HG02852 (cell line): ENCODE results near the gene RNF214.
"Not testable (repeated sequence)": the region's sequence is repeated elsewhere in the genome, so short reads cannot be mapped to it uniquely, and the experiment has no call there.

Experiments used
- ATAC-seq: cut with Tn5 transposase; IDR thresholded peaks from one replicate; pipeline ENCODE4 v1.9.1; 2021; ENCODE audit warnings: mild to moderate bottlenecking, moderate library complexity; ENCODE audit not compliant: unreplicated experiment

Gene RNF214

DNA sequence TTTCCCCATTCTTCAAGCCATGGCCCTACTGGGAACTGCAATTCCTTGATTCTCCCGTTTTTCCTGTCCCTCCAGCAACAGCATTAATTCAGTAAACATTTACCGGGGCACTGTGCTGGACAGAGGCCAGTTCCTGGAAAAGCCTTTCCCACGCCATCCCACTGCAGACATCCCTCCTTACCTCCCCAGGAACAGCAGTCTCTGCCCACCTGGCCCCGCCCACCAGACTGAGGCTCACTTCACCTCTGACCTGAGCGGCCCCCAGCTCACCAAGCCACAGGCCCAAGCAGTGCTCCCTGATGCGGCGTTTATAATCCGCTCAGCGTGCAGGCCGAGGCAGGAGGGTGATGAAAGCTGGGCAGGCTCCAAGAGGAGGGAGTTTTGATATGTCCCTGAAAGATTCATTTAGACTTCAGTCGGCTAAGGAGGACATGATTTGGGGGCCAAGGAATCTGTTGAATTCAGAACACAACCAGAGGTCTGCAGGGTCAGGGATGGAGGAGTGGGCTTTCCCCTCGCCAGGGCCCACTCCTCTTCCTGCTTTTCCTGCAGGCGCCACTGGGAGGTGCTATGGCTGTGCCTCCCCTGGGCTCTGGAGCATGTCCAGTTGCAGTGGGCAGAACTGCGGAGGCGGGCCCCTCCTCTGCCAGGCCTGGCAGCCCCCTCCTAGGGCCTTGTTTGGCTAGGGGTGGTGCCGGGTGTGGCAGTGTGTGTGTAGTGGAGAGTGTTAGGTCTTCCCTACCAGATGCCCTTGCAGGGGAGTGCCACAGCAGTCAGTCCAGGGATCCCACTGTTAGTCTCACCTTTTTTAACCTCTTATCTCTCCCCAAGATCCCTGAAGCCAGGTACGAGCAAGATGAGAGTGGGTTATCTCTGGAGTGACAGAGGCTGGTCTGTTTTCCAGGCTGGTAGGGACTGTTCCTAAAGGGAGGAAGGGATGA, 34.7 kb upstream of the RNF214 start:
- no peak for ATAC-seq

DNA sequence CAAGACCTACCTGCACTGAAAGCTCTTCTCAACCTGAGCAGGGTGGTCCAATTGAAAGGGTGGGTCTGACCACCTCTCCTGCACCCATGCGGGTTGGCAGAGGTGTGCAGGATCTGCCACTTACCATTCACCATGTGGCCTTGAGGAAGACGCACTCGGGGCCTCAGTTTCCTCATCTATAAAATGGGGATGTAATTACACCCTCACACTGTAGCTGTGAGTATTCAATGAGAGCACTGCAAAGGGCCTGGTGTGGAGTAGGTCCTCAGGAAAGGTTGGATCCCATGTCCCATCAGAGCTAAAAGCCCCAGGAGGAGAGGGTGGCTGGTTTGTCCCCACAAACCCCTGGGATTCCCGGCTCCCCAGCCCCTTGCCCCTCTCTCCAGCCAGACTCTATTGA, 33.9 kb upstream of the RNF214 start:
- no peak for ATAC-seq

DNA sequence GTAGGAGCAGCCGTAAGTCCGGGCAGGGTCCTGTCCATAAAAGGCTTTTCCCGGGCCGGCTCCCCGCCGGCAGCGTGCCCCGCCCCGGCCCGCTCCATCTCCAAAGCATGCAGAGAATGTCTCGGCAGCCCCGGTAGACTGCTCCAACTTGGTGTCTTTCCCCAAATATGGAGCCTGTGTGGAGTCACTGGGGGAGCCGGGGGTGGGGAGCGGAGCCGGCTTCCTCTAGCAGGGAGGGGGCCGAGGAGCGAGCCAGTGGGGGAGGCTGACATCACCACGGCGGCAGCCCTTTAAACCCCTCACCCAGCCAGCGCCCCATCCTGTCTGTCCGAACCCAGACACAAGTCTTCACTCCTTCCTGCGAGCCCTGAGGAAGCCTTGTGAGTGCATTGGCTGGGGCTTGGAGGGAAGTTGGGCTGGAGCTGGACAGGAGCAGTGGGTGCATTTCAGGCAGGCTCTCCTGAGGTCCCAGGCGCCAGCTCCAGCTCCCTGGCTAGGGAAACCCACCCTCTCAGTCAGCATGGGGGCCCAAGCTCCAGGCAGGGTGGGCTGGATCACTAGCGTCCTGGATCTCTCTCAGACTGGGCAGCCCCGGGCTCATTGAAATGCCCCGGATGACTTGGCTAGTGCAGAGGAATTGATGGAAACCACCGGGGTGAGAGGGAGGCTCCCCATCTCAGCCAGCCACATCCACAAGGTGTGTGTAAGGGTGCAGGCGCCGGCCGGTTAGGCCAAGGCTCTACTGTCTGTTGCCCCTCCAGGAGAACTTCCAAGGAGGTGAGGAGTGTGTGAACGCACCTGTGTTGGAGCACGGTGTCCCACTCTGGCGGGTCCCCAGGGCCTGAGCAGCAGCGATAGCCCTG, 33.2 kb upstream of the RNF214 start, which contains the start of gene TAGLN:
Gene TAGLN (plus strand): TSS at position 318 of the 863 bp plus-strand sequence. CDS start 3,644 bp downstream, outside the sequence.
- no peak for ATAC-seq

DNA sequence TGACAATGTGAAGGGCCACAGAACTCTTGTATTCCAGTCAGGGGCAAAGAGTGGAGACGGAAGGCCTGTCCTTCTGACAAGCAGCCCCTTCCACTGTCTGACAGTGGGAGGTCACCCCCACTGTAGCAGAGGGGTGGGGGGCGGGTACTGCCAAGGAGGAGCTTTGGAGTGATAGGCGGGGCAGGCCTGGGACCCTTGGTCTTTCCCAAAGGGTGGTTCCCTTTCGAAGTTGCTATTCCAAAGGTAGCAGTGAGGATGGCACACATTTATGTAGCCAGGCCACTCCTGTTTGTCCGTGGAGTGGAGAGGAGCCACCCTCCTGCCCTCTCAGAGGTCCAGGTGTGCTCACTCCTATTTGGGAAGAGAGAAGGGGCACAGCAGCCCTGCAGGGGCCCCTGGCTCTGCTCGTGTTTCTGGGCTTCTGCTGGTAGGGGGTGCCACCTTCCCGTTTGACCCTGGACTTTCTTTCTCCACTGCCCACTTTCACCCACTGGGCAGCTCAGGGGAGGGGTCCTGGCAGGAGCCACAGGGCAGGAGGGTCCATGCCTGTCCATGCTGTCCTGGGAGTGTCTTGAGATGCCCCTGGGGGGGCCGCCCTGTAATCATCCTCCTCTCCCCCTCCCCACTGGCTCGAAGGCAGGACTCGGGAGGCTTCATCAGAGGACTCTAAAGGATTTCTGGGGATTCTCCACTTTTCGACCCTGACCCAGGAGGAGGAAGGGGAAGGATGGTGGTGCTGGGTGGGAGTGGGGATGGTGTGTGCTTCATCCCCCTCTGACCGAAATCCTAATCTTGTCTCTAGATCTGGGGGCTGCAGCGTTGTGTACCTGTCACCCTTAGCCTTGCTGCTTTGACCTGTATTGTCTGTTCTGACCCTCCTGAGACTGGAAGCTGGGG, 32.3 kb upstream of the RNF214 start:
- ATAC-seq, result no peak

DNA sequence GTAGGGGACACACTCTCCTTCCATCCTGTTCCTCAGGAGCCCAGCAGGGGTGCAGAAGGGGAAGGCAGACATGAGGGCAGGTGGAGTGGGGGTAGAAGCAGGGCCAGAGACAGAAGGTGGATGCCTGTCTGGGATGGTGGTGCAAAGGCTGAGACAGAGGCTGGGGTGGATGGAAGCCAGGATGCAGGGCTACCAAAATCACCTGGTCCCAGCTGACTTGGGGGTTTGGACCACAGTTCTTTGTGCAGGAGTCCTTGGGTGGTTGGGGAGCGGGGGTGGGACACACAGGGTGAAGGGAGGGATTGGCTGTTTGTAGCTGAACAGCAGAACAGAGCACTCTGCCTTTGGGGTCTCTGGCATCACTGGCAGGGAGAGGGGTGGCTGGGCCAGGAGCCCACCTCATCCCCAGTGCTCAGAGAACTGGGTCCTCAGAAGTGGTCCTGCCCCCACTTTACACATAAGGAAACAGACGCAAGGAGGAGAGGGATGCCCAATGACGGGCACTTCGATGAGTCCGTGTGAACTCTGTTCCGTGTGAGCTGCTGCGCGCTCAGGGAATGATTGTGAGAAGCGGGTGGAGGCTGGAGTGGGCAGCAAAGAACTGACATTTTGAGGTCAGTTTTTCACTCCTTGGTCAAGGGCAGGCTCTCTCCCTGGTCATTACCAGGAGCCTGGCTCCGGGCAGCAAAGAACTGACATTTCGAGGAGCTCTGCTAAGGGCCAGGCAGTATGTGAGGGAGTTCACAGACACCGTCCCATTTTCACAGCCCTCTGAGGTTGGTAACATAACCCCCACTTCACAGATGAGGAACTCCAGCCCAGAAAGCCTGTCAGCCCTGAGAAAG, 31.4 kb upstream of the RNF214 start:
- no peak for ATAC-seq

DNA sequence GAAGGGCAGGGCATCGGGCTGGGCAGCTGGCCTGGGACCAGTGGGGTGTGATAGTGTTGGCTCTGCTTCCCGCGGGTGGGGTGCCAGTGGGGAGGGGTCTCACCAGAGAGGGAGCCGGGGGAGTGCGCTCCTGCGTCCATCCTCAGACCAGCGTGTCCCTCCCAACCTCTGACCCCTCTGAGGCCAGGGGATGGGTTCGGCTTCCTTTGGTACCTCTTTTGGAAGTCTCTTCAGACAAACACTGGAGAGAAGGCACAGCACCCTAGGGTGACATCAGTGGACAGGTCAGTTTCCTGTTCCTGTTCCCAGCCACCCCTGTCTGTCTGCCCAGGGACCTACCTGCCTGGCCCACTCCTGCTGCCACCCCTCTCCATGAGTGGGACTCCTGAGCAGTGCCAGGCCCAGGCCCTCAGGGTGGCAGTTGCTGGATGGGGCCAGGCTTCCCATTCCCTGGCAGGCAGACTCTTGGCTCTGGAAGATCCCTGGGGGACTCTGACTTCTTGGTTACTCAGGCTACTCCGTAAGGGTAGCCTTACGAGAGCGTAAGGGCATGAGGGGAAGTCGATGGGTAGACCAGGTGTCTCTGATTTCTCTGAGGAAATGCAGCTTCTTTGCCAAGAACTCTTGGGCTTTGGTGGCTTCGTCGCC, 30.7 kb upstream of the RNF214 start:
- ATAC-seq, result no peak

DNA sequence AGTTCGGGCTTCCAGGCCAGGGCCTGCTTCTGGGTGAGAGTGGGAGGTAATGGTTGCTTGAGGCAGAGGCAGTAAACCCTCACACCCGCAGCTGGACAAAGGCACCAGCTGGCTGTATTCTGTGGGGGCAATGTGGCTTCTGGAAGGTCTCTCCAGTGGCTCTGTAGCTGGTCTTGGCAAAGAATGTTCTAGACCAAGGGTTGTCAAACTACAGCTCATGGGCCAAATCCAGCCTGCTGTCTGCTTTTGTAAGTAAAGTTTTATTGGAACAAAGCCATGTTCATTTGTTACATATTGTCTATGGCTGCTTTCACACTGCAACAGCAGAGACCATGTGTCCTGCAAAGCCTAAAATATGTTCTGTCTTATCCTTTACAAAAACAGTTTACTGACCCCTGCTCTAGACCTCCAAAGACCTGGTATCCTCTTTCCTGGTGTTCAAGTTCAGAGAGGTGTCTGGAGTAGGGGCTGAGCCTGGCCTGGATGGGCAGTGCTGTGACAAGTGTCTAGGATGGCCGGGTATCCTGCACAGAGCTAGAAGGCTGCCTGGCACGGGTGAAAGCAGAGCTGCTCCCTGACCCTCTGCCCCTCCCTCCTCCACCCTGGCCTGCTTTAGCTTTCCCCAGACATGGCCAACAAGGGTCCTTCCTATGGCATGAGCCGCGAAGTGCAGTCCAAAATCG, 29.9 kb upstream of the RNF214 start:
- no peak for ATAC-seq

DNA sequence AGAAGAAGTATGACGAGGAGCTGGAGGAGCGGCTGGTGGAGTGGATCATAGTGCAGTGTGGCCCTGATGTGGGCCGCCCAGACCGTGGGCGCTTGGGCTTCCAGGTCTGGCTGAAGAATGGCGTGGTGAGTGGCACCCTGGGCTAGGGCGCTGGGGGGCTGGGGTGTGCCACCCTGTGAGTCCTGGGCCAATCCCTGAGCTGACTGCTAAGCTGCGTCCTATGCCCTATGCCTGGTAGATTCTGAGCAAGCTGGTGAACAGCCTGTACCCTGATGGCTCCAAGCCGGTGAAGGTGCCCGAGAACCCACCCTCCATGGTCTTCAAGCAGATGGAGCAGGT, 29.4 kb upstream of the RNF214 start:
- no peak for ATAC-seq

DNA sequence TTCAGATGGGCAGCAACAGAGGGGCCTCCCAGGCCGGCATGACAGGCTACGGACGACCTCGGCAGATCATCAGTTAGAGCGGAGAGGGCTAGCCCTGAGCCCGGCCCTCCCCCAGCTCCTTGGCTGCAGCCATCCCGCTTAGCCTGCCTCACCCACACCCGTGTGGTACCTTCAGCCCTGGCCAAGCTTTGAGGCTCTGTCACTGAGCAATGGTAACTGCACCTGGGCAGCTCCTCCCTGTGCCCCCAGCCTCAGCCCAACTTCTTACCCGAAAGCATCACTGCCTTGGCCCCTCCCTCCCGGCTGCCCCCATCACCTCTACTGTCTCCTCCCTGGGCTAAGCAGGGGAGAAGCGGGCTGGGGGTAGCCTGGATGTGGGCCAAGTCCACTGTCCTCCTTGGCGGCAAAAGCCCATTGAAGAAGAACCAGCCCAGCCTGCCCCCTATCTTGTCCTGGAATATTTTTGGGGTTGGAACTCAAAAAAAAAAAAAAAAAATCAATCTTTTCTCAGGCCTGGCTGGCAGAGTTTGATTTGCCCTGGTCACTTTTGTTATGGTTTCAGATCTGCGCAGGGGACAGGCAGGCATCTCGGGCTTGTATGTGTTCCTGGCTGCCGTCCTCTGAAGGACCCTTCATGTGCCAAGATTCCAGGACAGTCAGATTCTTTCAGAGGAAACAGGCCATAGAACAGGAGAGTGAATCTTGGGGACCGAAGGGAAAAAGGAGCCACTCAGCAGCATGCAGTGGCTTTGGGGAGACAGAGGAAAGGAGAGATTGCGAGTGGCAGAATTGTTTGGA, 28.0 kb upstream of the RNF214 start:
- no peak for ATAC-seq

DNA sequence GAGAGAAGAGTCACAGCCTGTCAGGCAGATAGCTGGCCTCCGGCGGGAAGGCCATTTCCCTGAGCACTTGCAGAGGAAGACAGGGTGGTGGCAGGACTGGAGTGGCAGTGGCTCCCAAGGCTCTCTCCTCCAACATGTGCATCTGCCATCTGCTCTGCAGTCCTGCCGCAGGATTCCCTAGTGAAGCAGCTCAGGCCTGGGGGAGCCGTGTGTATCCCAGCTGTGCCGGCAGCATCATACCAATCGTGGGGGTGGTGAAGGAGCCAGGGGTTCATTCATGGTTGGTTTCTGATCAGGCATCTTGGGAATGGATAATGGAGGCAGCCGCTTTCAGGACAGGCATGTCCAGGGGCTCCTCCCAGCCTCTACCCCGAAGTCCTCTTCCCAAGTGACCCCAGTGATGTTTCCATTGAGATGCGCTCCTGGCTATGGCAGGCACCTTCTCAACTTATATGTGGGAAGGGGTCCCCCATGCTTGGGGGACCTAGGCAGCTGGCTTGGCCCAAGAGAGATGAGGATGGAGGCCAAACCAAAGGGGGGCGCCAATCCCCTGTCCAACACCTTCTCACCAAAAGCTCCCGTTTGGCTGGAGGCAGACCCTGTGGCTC, 27.2 kb upstream of the RNF214 start:
- no peak for ATAC-seq

DNA sequence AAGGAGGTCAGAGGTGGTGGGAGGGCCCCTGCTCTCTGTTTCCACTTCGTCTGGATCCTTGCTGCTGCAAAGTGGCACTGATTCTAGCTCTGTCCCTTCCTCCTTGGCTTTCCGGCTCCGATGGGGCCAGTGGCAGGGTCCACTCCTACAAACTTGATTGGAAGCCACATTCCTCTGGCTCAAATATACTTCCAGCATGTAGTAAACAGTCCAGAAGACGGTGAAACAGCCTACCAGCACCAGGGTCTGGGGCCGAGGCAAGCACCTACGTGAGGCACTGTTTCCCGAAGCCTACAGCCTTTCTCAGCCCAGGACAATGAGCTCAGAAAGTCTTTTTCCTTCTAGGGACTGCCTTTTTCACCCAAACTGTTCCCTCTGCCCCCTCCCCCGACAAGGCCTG, 26.4 kb upstream of the RNF214 start:
- ATAC-seq, result not testable (repeated sequence)

DNA sequence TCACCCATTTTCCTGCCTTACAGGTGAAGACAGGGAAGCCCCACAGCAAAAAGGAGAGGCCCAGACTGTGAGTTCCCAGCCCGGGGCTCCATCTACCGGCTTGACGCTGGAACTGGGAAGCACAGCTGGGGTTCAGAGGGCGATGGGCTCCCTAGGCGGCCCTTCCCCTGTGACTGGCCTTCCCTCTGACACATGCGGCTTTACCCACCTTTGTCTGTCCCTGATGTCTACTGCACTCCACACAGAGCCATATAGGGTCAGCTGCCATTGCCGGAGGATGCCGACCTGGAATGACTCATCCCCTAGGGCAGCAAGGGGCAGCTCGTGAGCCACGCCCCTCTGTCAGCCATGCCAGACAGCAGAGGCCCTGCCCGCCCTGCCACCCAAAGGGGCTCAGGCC, 25.6 kb upstream of the RNF214 start:
- ATAC-seq, result not testable (repeated sequence)

DNA sequence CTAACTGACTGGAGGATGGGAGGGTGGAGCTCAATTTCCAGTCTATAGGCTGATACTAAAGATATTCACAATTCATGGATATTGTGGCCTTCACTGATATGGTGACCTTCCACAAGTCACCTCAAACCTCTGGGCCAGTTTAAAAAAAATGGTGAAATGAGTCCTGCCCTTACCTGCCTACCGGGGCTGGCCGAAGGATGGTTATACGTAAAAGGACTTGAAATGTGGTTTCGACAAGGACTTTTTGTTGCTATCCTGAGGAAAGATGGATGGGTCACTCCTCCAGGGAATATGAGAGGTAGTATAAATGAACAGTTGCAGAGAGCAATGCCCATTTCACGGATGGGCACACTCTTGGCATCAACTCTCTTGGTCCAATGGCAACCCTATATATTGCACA, 25.0 kb upstream of the RNF214 start:
- not testable (repeated sequence) for ATAC-seq

DNA sequence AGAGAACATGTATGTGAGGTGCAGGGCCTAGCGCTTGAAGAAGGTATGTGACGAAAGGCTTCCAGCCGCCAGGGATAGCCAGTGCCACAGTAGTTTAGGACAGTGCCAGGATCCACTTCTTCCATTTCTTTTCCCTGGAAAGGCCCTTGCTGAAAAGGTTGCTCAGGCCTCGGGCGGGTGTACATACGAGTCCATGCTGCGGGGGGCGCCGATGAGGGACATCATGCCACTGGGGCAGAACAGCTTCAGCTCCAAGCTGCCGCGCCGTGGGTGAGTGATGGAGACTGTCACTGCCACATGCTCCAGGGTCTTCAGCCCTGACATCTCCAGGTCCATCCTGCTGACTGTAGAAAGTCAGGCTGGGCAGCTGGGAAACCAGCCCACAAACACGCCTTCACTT, 23.8 kb upstream of the RNF214 start:
- ATAC-seq, result not testable (repeated sequence)

DNA sequence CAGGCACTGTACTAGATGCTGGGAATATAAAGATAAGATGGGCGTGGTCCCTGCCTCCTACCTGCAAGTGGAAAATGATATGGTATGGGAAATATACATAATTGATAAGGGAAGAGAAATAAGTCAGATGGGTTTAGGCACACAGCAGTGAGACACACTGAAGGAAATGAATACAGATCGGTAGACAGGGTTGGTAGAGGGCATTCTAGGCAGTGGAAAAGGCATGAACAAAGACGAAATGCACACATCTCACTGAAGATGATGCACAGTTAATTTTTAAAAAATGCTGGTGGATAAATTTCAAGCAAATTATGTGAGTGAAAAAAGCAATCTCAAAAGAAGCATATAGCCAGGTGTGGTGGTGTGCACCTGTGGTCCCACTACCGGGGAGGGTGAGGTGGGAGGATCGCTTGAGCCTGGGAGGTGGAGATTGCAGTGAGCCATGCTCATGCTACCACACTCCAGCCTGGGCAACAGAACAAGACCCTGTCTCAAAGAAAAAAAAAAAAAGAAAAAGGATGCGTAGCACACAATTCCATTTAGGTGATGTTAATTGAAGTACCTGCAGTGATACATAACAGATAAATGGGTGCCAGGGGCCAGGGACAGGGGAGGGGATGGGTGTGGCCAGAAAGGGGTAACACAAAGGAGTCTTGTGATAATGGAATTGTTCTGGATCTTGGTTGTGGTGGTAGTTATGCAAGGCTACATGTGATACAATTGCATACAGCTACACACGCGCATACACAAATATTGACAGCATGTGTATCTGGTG, 22.9 kb upstream of the RNF214 start:
- ATAC-seq, result not testable (repeated sequence)

DNA sequence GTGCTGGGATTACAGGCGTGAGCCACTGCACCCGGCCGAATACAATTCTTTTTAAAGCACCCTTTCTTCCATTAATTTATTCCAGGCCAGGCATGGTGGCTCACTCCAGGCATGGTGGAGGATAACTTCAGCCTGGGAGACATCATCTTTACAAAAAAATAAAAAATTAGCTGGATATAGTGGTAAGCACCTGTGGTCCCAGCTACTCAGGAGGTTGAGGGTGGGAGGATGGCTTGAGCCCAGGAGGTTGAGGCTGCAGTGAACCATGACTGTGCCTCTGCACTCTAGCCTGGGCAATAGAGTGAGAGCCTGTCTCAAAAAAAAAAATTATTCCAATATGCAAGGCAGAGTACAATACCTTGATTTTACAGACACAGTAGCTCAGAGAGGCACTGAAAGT, 21.9 kb upstream of the RNF214 start:
- ATAC-seq, result no peak
